Smooth muscle cell (in vitro differentiated cells): ENCODE results near the gene FAM151A. TPM values are rescaled to one million over a fixed set of nuclear protein-coding genes. Genes with fewer than 3 reads are reported as not detected.

Experiments
- DNase-seq: peaks from one replicate; lab custom pipeline; 2025; ENCODE audit not compliant: unreplicated experiment; lab: John Stamatoyannopoulos, UW
- H2AFZ ChIP-seq: fragments of 200-600 bp; sonication (generic); 2 replicates; pipeline ENCODE4 v1.6.0; 2016; ENCODE audit warnings: antibody characterized with exemption, low read depth, mild to moderate bottlenecking
- H3F3A ChIP-seq: fragments of 200-600 bp; sonication (generic); 2 replicates; pipeline ENCODE4 v1.6.0; 2017; ENCODE audit warnings: antibody characterized with exemption, low read depth
- H3K27ac ChIP-seq: fragments of 200-600 bp; sonication (generic); 2 replicates; pipeline ENCODE4 v1.5.1; 2016; ENCODE audit warnings: low read depth, mild to moderate bottlenecking
- H3K27me3 ChIP-seq: fragments of 200-600 bp; sonication (generic); 2 replicates; pipeline ENCODE4 v1.6.1; 2016; ENCODE audit warnings: low read depth, mild to moderate bottlenecking
- H3K36me3 ChIP-seq: fragments of 200-600 bp; sonication (generic); 2 replicates; pipeline ENCODE4 v1.5.1; 2016; ENCODE audit warnings: low read depth
- H3K4me1 ChIP-seq: fragments of 200-600 bp; sonication (generic); 2 replicates; pipeline ENCODE4 v1.5.1; 2016; ENCODE audit warnings: low read depth
- H3K4me2 ChIP-seq: fragments of 200-600 bp; sonication (generic); 2 replicates; pipeline ENCODE4 v1.6.0; 2016; ENCODE audit warnings: mild to moderate bottlenecking
- H3K4me3 ChIP-seq: fragments of 200-600 bp; sonication (generic); 2 replicates; pipeline ENCODE4 v1.5.1; 2016; ENCODE audit warnings: mild to moderate bottlenecking
- H3K79me2 ChIP-seq: fragments of 200-600 bp; sonication (generic); 2 replicates; pipeline ENCODE4 v1.6.0; 2016; ENCODE audit warnings: low read depth, mild to moderate bottlenecking
- H3K9ac ChIP-seq: fragments of 200-600 bp; sonication (generic); 2 replicates; pipeline ENCODE4 v1.6.0; 2016; ENCODE audit warnings: low read depth
- H3K9me3 ChIP-seq: fragments of 200-600 bp; sonication (generic); replicated peaks from 2 replicates; pipeline ENCODE4 v1.5.1; 2016; ENCODE audit warnings: low read depth
- H4K20me1 ChIP-seq: fragments of 200-600 bp; sonication (generic); 2 replicates; pipeline ENCODE4 v1.6.0; 2016; ENCODE audit warnings: low read depth
- WGBS: methylation state at CpG from one replicate; pipeline ENCODE4 v1.1.7; 2016; ENCODE audit warnings: low lambda C conversion rate; 5-methylcytosine and 5-hydroxymethylcytosine counted together
- polyA plus RNA-seq: library from polyadenylated mRNA; unstranded; fragments of >200 nt; fragmentation: Nextera tagmentation; extraction: Ambion mirVana; gene quantifications from 2 replicates; pipeline ENCODE4 v1.2.1, GENCODE V29; 2016
- total RNA-seq: library from RNA; depleted of rRNA; stranded (reverse); fragments of >200 nt; gene quantifications from 2 replicates; pipeline ENCODE4 v1.2.3, GENCODE V29; 2014
- TF ChIP-seq, protein P1 (sequence below): fragments of 200-600 bp; sonication (generic); IDR thresholded peaks from 2 replicates; pipeline ENCODE4 v1.5.1; 2017; ENCODE audit warnings: borderline replicate concordance, mild to moderate bottlenecking, antibody characterized with exemption; ENCODE audit not compliant: insufficient read depth, poor library complexity, severe bottlenecking

The FAM151A gene
- total and polyA plus RNA-seq, 2 experiments from 2014 or later: not detected

DNA sequence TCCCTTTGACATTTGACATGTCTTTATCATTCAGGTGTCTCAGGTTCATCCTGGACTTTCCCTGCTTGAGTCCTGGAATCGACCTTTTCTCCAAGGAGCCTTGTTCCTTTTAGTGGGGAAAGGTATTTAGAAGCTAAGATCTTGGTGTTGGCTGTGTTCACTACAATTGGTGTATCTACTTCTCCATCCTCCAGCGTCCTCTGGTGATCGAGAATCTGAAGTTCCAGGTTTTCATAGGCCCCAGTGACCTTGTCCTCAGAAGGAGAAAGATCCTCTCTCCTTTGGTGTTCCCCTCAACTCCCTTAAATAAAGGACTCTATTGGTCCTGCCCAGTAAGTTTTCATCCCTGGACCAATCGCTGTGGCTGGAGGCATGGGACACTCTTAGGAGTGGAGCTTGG is 40.4 kb upstream of the FAM151A start:
- no peaks in the 10 kb centered on the region for H3K79me2 ChIP-seq
- H3K9me3 ChIP-seq: no peaks in the 10 kb centered on the region
- no peaks in the 10 kb centered on the region for H3K27me3 ChIP-seq
- H3K36me3 ChIP-seq: no peaks in the 10 kb centered on the region
- no peaks in the 10 kb centered on the region for H4K20me1 ChIP-seq
- TF ChIP-seq, protein P1, sequence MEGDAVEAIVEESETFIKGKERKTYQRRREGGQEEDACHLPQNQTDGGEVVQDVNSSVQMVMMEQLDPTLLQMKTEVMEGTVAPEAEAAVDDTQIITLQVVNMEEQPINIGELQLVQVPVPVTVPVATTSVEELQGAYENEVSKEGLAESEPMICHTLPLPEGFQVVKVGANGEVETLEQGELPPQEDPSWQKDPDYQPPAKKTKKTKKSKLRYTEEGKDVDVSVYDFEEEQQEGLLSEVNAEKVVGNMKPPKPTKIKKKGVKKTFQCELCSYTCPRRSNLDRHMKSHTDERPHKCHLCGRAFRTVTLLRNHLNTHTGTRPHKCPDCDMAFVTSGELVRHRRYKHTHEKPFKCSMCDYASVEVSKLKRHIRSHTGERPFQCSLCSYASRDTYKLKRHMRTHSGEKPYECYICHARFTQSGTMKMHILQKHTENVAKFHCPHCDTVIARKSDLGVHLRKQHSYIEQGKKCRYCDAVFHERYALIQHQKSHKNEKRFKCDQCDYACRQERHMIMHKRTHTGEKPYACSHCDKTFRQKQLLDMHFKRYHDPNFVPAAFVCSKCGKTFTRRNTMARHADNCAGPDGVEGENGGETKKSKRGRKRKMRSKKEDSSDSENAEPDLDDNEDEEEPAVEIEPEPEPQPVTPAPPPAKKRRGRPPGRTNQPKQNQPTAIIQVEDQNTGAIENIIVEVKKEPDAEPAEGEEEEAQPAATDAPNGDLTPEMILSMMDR: no peak
- no peak overlapping the region for H3K9ac ChIP-seq
- no peak overlapping the region for H2AFZ ChIP-seq
- no peak overlapping the region for H3K4me3 ChIP-seq
- H3K4me1 ChIP-seq: no peaks in the 10 kb centered on the region
- no peak overlapping the region for H3K4me2 ChIP-seq
- H3F3A ChIP-seq: no peaks in the 10 kb centered on the region
- H3K27ac ChIP-seq: no peak overlapping the region
- no peak for DNase-seq
- 88% methylated on average over 4 of the region's 4 CpGs for WGBS

DNA sequence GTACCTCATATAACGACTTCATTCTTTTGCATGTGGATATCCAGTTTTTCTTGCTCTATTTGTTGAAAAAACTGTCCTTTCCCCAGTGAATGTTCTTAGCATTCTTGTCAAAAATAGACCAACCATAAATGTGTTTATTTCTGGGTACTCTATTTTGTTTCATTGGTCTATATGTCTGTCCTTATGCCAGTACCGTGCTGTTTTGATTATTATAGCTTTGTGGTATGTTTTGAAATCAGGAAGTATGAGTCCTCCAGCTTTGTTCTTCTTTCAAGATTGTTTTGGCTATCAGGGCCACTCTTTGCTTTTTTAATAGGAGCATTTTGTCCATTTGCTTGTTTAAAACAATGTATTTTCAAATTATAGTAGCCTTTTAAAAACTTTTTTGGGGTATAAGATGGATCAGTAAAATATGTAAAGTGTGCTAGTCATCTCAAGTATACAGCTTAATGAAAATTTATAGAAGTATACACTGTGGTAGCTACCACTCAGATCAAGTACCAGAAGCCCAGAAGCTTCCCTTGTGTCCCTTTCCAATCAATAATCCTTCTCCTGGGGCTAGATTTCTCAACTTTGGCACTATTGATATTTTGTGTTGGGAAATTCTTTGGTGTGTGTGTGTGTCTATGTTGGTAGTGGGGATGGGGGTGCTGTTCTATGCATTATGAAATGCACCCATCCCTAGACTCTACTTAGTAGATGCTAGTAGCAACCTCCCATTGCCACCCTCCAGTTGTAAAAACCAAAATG is 35.0 kb upstream of the FAM151A start:
- Histone ChIP-seq H4K20me1 (no peaks in the 10 kb centered on the region), H3K27ac (no peak overlapping the region), H3K4me3 (no peak overlapping the region), H3K4me1 (no peaks in the 10 kb centered on the region), H3K36me3 (no peaks in the 10 kb centered on the region), H2AFZ (no peak overlapping the region), H3K4me2 (no peak overlapping the region), H3K9ac (no peak overlapping the region), H3K27me3 (no peaks in the 10 kb centered on the region), H3F3A (no peaks in the 10 kb centered on the region), H3K79me2 (no peaks in the 10 kb centered on the region), H3K9me3 (no peaks in the 10 kb centered on the region)
- 98% methylated on average over 2 of the region's 2 CpGs for WGBS
- no peak for DNase-seq
- TF ChIP-seq, protein P1: no peak

DNA sequence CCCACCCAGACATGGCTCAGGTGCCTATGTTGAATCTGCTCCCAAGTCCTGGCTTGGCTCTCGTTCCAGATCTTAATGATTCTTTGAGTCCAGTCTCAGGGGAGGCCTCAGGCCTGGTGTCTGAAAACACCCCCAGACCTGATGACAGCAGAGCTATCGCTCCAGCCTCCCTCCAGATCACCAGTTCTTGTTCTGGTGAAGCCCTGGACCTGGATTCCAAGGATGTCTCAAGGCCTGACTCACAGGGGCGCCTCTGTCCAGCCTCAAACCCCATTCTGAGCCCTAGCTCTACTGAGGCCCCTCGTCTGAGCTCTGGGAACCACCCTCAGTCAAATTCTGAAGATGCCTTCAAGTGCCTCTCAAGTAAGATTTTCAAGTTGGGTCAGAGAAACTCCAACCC is 29.7 kb upstream of the FAM151A start:
- Histone ChIP-seq H3K9me3 (no peaks in the 10 kb centered on the region), H3K4me2 (no peak overlapping the region), H3K27ac (no peak overlapping the region), H3K79me2 (no peaks in the 10 kb centered on the region), H3K4me3 (no peak overlapping the region), H3F3A (no peaks in the 10 kb centered on the region), H3K27me3 (no peaks in the 10 kb centered on the region), H3K4me1 (no peaks in the 10 kb centered on the region), H3K36me3 (no peaks in the 10 kb centered on the region), H2AFZ (no peak overlapping the region), H4K20me1 (no peaks in the 10 kb centered on the region), H3K9ac (no peak overlapping the region)
- TF ChIP-seq, protein P1: no peak
- WGBS: 31% methylated on average over 4 of the region's 4 CpGs
- no peak for DNase-seq

DNA sequence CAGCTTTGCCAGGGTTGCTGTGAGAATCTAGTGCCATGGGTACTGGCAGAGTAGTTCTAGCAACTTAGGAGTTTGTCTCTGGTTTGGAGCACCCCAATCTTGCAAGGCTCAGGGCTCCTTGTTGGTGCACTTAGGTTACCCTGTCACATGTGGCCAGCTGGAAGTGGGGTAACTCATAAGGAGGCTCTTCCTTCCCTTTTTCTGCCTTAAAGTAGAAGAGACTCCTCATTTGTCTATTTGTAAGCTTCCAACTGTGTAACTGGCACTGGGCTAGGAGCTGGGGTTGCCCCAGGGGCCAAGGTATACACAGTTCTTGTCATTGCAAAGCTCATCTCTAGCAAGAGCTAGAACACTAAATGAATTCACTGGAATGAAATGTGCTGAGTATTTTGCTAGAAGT is 28.8 kb upstream of the FAM151A start:
- Histone ChIP-seq H3K4me3 (no peak overlapping the region), H3K4me1 (no peaks in the 10 kb centered on the region), H2AFZ (no peak overlapping the region), H3K4me2 (no peak overlapping the region), H3K9me3 (no peaks in the 10 kb centered on the region), H4K20me1 (no peaks in the 10 kb centered on the region), H3F3A (no peaks in the 10 kb centered on the region), H3K9ac (no peak overlapping the region), H3K27me3 (no peaks in the 10 kb centered on the region), H3K36me3 (no peaks in the 10 kb centered on the region), H3K79me2 (no peaks in the 10 kb centered on the region), H3K27ac (no peak overlapping the region)
- TF ChIP-seq, protein P1: no peak
- DNase-seq: no peak
